ENCODE measurements around the gene PTPRC. TPM values are rescaled to one million over a fixed set of nuclear protein-coding genes. Genes with fewer than 3 reads are reported as not detected.

The PTPRC gene
- total RNA-seq, 2 donors from 2014 or later: 3.3 to 9.9 TPM

DNA sequence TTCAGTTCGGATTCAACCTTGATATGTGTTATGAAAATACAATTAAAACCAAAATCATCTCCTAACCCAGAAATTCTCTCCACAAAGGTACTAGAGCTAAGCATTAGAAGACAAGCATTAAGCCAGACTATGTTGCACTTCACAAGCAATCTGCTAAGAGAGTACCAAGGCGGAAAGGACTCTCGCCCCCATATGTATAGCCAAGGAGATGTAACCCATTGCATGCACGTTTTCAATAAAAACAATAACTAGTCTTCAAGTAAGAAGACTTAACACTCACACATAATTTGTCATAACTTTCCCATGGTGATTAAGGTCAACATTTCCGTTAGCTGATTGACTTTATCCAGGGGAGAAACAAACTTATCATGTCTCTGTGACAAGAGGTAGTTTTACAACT, 27.6 kb upstream of the PTPRC start:
- TF ChIP-seq POLR2A (IDR thresholded peaks at IDR 0.05): no peak
- TF ChIP-seq, protein P1, sequence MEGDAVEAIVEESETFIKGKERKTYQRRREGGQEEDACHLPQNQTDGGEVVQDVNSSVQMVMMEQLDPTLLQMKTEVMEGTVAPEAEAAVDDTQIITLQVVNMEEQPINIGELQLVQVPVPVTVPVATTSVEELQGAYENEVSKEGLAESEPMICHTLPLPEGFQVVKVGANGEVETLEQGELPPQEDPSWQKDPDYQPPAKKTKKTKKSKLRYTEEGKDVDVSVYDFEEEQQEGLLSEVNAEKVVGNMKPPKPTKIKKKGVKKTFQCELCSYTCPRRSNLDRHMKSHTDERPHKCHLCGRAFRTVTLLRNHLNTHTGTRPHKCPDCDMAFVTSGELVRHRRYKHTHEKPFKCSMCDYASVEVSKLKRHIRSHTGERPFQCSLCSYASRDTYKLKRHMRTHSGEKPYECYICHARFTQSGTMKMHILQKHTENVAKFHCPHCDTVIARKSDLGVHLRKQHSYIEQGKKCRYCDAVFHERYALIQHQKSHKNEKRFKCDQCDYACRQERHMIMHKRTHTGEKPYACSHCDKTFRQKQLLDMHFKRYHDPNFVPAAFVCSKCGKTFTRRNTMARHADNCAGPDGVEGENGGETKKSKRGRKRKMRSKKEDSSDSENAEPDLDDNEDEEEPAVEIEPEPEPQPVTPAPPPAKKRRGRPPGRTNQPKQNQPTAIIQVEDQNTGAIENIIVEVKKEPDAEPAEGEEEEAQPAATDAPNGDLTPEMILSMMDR (IDR thresholded peaks at IDR 0.05): no peak
- 55 to 61% methylated on average over 5 of the region's 5 CpGs for WGBS, 2 donors
- H3K4me1 ChIP-seq: no peaks in the 10 kb centered on the region
- intact Hi-C loops (cut with DNase I): no loop called here
- no peaks in the 10 kb centered on the region for H3K9me3 ChIP-seq
- DNase-seq (no peak), ATAC-seq (no peak)
- no peak overlapping the region for H3K27ac ChIP-seq
- no peak overlapping the region for H3K4me3 ChIP-seq
- H3K36me3 ChIP-seq (replicated peaks in 1 of 2; ENCODE audit: insufficient read depth in 1 of 2, low read depth in 2 of 2): no peaks in the 10 kb centered on the region
- no peaks in the 10 kb centered on the region for H3K27me3 ChIP-seq

DNA sequence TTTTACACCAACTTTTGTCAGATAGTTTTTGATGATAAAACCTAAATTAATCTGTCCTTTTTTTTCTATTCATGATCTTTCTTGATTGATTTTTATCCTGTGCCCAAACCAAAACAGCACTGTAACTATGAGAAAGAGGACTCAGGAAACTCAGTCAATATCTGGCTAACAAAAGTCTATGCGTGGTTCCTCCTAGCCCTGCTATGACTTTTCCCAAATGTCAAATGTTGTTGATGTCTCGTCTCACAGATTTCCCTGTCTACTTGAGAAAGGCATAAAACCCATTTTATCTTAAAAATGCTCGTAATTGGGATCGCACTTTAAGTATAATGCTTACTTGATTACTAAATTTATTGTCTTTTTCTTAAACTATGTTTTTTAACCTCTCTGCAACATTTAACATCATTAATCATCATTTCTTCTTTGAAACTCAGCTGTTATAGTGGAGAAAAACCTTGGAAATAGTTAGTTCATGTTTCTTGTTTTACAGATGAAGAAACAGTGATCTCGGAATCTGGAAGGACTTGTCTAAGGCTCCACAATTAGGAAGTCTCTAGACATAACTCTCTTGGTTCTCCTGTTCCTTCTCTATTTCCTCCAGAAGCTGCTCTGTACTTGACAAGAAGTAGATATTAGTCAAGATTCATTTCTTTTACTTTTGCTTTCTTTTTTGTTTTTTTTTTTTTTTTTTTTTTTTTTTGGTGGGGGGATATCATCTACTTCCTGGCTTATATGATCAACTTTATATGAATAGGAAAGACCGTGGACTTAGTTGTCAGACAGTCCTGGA, 26.2 kb upstream of the PTPRC start:
- Histone ChIP-seq H3K27me3 (no peaks in the 10 kb centered on the region), H3K27ac (no peak overlapping the region), H3K9me3 (no peaks in the 10 kb centered on the region), H3K4me3 (no peak overlapping the region), H3K36me3 (replicated peaks in 1 of 2; ENCODE audit: insufficient read depth in 1 of 2, low read depth in 2 of 2) (no peaks in the 10 kb centered on the region), H3K4me1 (no peaks in the 10 kb centered on the region)
- DNase-seq (no peak), ATAC-seq (no peak)
- WGBS, 2 donors: 65 to 77% methylated on average over 6 of the region's 6 CpGs
- TF ChIP-seq, protein P1 (IDR thresholded peaks at IDR 0.05): no peak
- TF ChIP-seq POLR2A (IDR thresholded peaks at IDR 0.05): no peak
- intact Hi-C loops (cut with DNase I): no loop called here

DNA sequence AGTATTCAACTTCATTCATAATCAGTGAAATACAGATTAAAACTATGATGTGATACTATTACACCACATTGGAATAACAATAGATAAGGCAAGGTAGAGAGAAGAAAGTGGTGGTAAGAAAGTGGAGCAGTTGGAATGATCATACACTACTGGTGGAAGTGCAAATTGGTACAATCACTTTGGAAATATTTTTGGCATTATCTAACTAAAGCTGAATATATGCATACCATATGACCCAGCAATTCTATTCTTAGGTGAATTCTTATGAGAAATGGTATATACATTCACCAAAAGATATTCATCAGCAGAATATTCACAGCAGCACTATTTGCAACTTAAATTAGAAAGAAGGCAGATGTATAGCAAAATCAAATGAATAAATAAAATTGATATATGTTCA, 21.4 kb upstream of the PTPRC start:
- ATAC-seq (no peak), DNase-seq (no peak)
- H3K9me3 ChIP-seq: no peaks in the 10 kb centered on the region
- H3K4me3 ChIP-seq: no peak overlapping the region
- H3K27ac ChIP-seq: no peak overlapping the region
- TF ChIP-seq, protein P1 (IDR thresholded peaks at IDR 0.05): no peak
- no peak for TF ChIP-seq POLR2A (IDR thresholded peaks at IDR 0.05)
- H3K36me3 ChIP-seq (replicated peaks in 1 of 2; ENCODE audit: insufficient read depth in 1 of 2, low read depth in 2 of 2): no peaks in the 10 kb centered on the region
- intact Hi-C loops (cut with DNase I): no loop called here
- no peaks in the 10 kb centered on the region for H3K27me3 ChIP-seq
- no peaks in the 10 kb centered on the region for H3K4me1 ChIP-seq

DNA sequence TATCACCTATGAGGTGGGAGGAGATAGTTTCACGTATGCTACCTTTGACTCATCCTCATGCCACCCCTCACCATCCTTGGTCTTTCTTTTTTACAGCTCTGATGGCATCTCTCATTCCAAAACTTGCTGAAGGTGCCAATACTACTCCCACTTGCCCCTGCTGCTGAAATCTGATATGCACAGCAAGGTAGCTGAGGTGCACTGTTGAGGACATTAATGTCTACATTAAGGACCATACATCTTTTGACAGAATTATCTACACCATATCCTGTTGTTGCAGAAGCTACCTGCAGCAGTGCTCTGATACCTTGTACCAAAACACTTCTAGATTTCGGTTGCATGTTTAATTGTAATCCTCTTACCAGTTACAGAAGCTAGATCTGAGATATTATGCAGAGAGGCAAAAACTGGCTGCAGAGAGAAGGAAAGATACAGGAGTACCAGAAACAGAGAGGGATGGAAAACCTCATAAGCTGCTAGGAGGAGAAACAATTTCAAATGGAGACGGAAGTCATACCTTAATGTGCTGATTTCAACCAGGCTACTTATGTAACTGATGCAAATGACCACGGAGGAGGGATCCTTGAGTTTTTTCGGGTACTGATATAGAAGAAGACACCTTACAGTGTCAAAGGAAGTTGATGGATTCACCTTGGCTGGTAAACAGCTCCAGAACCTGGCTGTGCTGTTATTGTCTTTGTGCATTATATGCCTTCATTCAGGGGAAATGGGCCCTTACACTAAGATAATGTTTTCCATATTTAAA, 19.3 kb upstream of the PTPRC start:
- no peaks in the 10 kb centered on the region for H3K27me3 ChIP-seq
- no peak overlapping the region for H3K4me3 ChIP-seq
- intact Hi-C loops (cut with DNase I): no loop called here
- ATAC-seq (no peak), DNase-seq (no peak)
- H3K9me3 ChIP-seq: no peaks in the 10 kb centered on the region
- TF ChIP-seq POLR2A (IDR thresholded peaks at IDR 0.05): no peak
- TF ChIP-seq, protein P1 (IDR thresholded peaks at IDR 0.05): no peak
- H3K27ac ChIP-seq: no peak overlapping the region
- H3K4me1 ChIP-seq: no peaks in the 10 kb centered on the region
- H3K36me3 ChIP-seq (replicated peaks in 1 of 2; ENCODE audit: insufficient read depth in 1 of 2, low read depth in 2 of 2): no peaks in the 10 kb centered on the region
- 73 to 82% methylated on average over 5 of the region's 5 CpGs for WGBS, 2 donors
